HG03521 (cell line): ENCODE results near the gene RAPGEF6.
"Not testable (repeated sequence)": the region's sequence is repeated elsewhere in the genome, so short reads cannot be mapped to it uniquely, and the experiment has no call there.

Experiments used
- ATAC-seq: cut with Tn5 transposase; IDR thresholded peaks from one replicate; pipeline ENCODE4 v1.9.1; 2021; ENCODE audit warnings: mild to moderate bottlenecking, moderate library complexity; ENCODE audit not compliant: unreplicated experiment

The RAPGEF6 gene

GRCh38 chr5:131634996-131635683, at the start of gene RAPGEF6:
TSS of gene RAPGEF6 (minus strand) at chr5:131635229. CDS start at chr5:131635030, 199 bp downstream.
- ATAC-seq: peak; percentile 88

DNA sequence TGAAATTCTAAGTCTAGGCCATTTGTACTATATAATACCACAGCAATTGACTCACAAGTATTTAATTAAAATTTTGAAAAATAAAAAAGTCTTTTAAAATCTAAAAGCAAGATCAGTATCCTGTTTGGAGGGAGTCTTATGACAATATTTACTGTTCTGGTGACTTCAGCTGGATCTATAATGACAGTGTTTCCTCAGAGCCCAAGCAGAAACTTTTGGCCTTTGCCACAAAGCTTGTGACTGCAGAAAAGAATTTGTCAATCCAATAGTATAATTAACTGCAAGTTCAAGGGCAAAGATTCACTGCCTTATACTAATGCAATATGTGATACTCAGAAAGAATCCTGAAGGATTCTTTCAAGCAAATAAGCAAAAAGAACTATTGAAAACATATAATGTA, 49.6 kb upstream of the RAPGEF6 start:
- no peak for ATAC-seq

DNA sequence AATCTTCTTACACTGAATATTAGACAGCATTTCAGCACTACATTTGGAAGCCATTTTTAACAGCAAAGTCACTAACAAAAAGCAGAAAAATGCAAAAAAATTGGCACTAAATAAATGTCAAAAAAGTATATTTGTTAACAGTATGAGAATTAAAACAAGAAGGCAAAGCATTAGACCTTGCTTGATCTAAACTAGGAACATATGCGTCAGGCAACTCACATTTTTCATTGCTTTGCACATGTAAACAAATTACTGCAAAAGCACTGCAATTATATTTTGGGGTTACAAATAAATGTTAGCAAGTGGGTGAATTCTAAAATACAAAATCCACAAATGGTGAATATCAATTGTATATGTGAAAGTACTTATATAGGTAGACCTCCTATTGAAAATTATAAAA, 49.0 kb upstream of the RAPGEF6 start:
- ATAC-seq: no peak

GRCh38 chr5:131682826-131683225, 47.8 kb upstream of the RAPGEF6 start:
- no peak for ATAC-seq

GRCh38 chr5:131682175-131682574, 47.1 kb upstream of the RAPGEF6 start:
- ATAC-seq: no peak

- ATAC-seq: no peak
Observed at GRCh38 chr5:131679911-131680310, 44.9 kb upstream of the RAPGEF6 start.

DNA sequence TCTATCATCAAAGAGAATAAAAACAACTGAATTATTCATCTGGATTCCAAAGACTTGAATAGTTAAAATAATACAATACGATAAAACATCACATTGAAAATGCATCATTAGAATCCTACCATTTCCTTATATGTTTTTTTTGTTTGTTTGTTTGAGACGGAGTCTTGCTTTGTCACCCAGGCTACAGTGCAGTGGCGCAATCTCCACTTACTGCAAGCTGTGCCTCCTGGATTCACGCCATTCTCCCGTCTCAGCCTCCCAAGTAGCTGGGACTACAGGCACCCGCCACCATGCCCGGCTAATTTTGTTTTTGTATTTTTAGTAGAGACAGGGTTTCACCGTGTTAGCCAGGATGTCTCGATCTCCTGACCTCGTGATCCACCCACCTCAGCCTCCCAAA, 43.2 kb upstream of the RAPGEF6 start:
- ATAC-seq: not testable (repeated sequence)

GRCh38 chr5:131677115-131677514, 42.1 kb upstream of the RAPGEF6 start:
- ATAC-seq: no peak

- no peak for ATAC-seq
Observed at GRCh38 chr5:131672776-131673175, 37.7 kb upstream of the RAPGEF6 start.

DNA sequence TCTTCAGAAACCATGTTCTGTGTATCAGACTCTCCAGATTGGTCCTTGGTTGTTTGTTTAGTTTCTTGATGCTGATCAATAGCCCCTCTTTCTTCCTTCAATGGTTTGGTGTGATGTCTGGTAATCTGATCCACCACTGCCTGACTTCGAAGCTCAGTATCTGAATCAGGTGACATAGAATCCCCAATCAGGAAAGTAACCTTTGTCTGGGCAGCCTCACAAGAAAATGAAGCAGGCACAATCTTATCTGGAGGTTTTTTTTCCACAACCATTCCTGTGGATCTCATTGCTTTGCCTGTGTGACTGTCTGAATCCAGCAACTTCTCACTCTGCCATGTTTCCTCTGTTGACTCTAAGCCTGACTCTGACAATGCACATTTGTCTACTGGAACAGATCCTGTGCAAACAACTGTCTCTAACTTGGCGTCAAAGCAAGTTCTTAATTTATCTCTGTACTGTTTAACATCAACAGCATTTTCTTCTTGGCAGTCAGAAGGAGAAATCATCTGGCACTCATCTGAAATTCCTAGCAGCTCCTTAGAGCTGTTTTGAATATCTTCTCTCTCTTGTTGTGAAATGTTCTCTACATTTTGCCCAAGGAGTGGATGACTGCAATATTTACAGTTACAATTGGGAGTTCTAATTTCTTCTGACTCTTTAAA, 37.1 kb upstream of the RAPGEF6 start:
- ATAC-seq: no peak

GRCh38 chr5:131671409-131671808, 36.4 kb upstream of the RAPGEF6 start:
- no peak for ATAC-seq

DNA sequence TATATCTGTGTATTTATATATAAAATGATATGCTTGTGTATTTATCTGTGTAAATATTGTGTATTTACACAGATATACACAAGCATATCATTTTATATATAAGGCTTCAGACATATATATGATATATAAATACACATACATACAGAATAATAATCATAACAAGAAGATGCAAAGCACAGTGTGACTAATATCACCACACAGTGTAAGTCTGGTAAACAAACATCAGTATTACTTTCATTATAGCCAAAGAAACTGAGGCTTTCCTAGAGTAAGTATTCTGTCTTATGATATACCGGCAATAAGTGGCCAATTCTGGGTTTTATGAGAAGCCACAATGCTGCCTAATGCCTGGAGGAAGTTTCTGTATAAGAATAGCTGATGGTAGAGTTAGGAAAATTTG, 29.9 kb upstream of the RAPGEF6 start:
- peak; percentile 50 for ATAC-seq

DNA sequence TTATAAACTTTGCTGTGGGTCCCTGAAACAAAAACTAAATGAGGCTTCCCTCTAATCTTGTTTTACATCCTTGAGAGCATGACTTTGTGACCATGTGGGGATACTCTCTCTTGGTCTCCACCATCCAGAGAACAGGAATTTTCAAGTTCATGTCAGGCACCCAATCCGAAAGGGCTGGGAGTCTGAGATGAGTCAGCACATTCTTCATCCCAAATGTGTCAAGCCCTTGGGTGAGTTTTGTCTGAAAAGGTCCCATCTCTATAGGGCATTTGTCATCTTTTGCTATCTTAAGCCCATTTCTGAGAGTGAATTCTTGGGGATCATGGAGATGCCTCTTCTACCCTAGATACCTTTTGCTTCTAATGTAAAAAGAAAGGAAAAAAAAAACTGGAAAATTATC, 26.9 kb upstream of the RAPGEF6 start:
- ATAC-seq: no peak

DNA sequence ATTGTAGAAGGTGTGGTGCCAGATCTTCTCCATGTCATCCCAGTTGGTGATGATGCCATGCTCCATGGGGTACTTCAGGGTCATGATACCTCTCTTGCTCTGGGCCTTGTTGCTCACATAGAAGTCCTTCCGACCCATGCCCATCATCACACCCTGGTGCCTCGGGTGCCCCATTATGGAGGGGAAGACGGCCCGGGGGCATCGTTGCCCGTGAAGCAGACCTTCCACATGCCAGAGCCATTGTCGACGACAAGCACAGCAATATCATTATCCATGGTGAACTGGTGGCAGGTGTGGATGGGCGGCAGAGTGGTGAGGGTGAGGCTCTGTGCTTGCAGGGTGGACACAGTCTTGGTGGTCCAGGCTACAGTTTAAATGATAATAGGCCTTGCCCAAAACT, 24.8 kb upstream of the RAPGEF6 start:
- ATAC-seq: no peak

- no peak for ATAC-seq
Observed at GRCh38 chr5:131659290-131659689, 24.3 kb upstream of the RAPGEF6 start.

- ATAC-seq: no peak
Observed at GRCh38 chr5:131654776-131655175, 19.7 kb upstream of the RAPGEF6 start.

DNA sequence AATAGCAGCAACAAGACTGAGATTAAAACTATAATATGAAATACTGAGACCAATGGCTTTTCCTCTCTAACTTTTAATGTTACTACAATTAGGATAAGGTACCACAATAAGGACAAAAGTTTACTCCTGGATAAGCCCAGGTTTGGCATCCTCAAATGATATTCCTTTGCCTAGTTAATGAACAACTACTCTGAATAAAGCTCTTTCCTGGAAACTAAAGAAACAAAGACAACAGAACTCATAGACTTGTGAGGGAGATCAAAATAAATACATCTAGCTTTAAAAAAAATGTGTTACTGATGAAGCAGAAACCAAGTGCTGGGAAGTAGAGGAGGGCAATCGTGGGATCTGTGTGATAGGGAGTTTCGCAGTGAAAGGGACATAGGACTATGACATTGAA, 19.3 kb upstream of the RAPGEF6 start:
- ATAC-seq: no peak

DNA sequence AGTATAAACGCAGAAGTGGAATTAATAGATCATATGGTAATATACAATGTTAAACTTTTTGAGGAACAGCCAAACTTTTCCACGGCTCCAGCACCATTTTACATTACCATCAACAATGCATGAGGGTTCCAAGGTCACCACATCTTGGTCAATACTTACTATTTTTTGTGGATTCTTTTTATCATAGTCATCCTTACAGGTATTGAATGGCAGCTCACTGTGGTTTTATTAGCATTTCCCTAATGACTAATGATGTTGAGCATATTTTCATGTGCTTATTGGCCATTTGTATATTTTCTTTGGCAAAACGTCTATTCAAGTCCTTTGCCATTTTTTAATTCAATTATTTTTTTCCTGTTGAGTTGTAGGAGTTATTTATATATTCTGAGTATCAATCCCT, 14.1 kb upstream of the RAPGEF6 start:
- no peak for ATAC-seq

DNA sequence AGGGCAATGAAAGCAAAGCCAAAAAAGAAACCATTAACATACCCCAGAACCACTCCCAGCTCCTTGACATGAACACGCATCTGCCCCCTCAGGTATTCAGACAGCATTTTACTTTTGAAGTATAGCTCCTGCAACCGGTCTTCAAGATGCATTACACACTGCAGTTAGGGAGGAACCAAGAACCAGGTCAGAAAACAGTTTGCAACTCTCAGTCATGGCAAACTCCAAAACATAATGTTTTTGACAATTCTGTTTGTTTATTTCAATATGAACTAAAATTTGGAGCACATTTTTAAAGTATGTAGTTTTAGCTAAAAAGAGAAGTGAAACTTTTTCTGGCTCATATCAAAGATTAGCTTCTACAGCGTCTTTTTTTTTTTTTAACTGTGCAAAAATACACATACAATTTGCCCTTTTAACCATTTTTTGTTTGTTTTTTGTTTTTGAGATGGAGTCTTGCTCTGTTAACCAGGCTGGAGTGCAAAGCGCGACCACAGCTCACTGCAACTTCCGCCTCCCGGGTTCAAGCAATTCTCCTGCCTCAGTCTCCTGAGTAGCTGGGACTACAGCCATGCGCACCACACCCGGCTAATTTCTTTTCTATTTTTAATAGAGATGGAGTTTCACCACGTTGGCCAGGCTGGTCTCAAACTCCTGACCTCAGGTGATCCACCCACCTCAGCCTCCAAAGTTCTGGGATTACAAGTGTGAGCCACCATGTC, 12.2 kb upstream of the RAPGEF6 start:
- ATAC-seq: peak; percentile 68

- ATAC-seq: no peak
Observed at GRCh38 chr5:131644822-131645221, 9.8 kb upstream of the RAPGEF6 start.

GRCh38 chr5:131644370-131644769, 9.3 kb upstream of the RAPGEF6 start:
- ATAC-seq: no peak

DNA sequence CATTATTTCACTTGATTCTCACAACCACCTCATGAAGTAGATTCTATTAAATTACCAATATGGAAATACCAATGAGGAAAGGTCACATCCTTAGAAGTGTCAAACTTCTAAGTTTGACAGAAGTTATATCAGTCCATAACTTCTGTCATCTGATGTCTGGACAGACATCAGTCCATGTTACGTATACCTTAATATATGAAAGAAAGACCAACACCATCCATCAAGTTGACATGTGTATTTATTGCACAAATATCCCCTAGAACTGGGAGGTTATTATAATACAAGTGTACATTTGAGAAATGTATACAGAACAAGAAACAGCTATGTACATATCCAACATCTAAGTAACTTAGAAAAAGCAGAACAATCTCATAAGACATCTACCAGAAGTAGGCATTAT, 6.5 kb upstream of the RAPGEF6 start:
- no peak for ATAC-seq
